HCT116 (cell line): Measurements from ENCODE around the gene ZNF555. TPM values are rescaled to one million over a fixed set of nuclear protein-coding genes. Genes with fewer than 3 reads are reported as not detected.

ENCODE experiments used
- ATAC-seq: fragments of 200-7000 bp; cut with Tn5 transposase; 2 replicates; pipeline ENCODE4 v1.9.1; 2020; ENCODE audit warnings: mild to moderate bottlenecking, moderate library complexity
- BruUV-seq: library from RNA; stranded (reverse); fragments of 400-500 nt; replicated peaks from 2 replicates; lab custom pipeline; 2021; lab: Mats Ljungman, UMichigan
- CTCF ChIA-PET: fragments of 300-600 bp; sonication (Branson Sonifier 250); formaldehyde crosslinking; loops from one replicate; lab custom pipeline; 2021; ENCODE audit warnings: antibody characterized with exemption; lab: Charles Lee
- POLR2A ChIA-PET: fragments of 300-600, 350-600 bp; sonication (Branson Sonifier 250); formaldehyde crosslinking; loops from one replicate; lab custom pipeline; 2021; ENCODE audit warnings: antibody characterized with exemption; lab: Charles Lee
- RAD21 ChIA-PET, 2 experiments: fragments of 300-600 bp; sonication (Branson Sonifier 250); formaldehyde crosslinking; loops; one replicate each; lab custom pipeline; 2023; ENCODE audit warnings: low total read pairs in 2 of 2; ENCODE audit not compliant: uncharacterized antibody in 2 of 2, unreplicated experiment in 2 of 2, low non-redundant PET in 1 of 2; lab: Charles Lee
- DNase-seq: peaks from one replicate; pipeline ENCODE4 v3.0.0-alpha.2; 2010; ENCODE audit warnings: low read depth, low spot score
- H2AFZ ChIP-seq: fragments of 200-600 bp; shearing (Covaris generic), sonication (generic); 2 replicates; pipeline ENCODE4 v1.6.1; 2017; ENCODE audit warnings: low read depth, mixed run types, mixed read lengths, antibody characterized with exemption, low read length; ENCODE audit not compliant: poor library complexity, severe bottlenecking
- H3K27ac ChIP-seq: 2 replicates; pipeline ENCODE4 v1.5.1; 2012; ENCODE audit warnings: low read depth, low read length
- H3K27me3 ChIP-seq: fragments of 200-600 bp; sonication (generic); 2 replicates; pipeline ENCODE4 v1.6.1; 2016; ENCODE audit warnings: mixed run types, low read length, mixed read lengths; ENCODE audit not compliant: insufficient read depth
- H3K36me3 ChIP-seq, 2 experiments: fragments of 200-500 bp in 1 of 2; fragments of 200-600 bp in 1 of 2; sonication (Bioruptor generic) in 1 of 2; sonication (generic) in 1 of 2; 2 replicates each; pipeline versions ENCODE4 v1.5.1 to v1.6.1; 2014 to 2016; ENCODE audit warnings: low read length in 2 of 2, inconsistent platforms in 1 of 2, mixed read lengths in 1 of 2, mixed run types in 1 of 2; ENCODE audit not compliant: insufficient read depth in 2 of 2, control insufficient read depth in 1 of 2
- H3K4me1 ChIP-seq, 2 experiments: fragments of 200-600 bp in 1 of 2; sonication (generic) in 1 of 2; 2 replicates each; pipeline versions ENCODE4 v1.5.1 to v1.6.1; 2012 to 2017; ENCODE audit warnings: low read length in 2 of 2, inconsistent platforms in 1 of 2, mild to moderate bottlenecking in 1 of 2, mixed read lengths in 1 of 2, mixed run types in 1 of 2, moderate library complexity in 1 of 2; ENCODE audit not compliant: insufficient read depth in 2 of 2, control insufficient read depth in 1 of 2
- H3K4me2 ChIP-seq: fragments of 200-600 bp; sonication (generic); 2 replicates; pipeline ENCODE4 v1.6.1; 2017; ENCODE audit warnings: mixed run types, low read length, mixed read lengths
- H3K4me3 ChIP-seq, 2 experiments: fragments of 200-600 bp in 1 of 2; sonication (generic) in 1 of 2; replicated peaks in 1 of 2; 2 replicates each; pipeline ENCODE4 v1.5.1; 2011 to 2016; ENCODE audit warnings: low read length in 2 of 2, control low read depth in 1 of 2, low read depth in 1 of 2, mild to moderate bottlenecking in 1 of 2, mixed read lengths in 1 of 2, mixed run types in 1 of 2
- H3K79me2 ChIP-seq: fragments of 200-600 bp; sonication (generic); 2 replicates; pipeline ENCODE4 v1.6.1; 2017; ENCODE audit warnings: mild to moderate bottlenecking, mixed run types, low read length, moderate library complexity, mixed read lengths; ENCODE audit not compliant: insufficient read depth
- H3K9ac ChIP-seq: fragments of 200-600 bp; sonication (generic); 2 replicates; pipeline ENCODE4 v1.6.1; 2016; ENCODE audit warnings: low read length, mixed read lengths
- H3K9me2 ChIP-seq: fragments of 200-600 bp; sonication (generic), shearing (Covaris generic); 2 replicates; pipeline ENCODE4 v1.6.1; 2017; ENCODE audit warnings: mixed run types, mild to moderate bottlenecking, moderate library complexity; ENCODE audit not compliant: insufficient read depth
- H3K9me3 ChIP-seq, 2 experiments: fragments of 200-500 bp in 1 of 2; fragments of 200-600 bp in 1 of 2; sonication (Bioruptor generic) in 1 of 2; sonication (generic) in 1 of 2; 2 replicates each; pipeline ENCODE4 v1.6.1; 2014 to 2017; ENCODE audit warnings: low read length in 2 of 2, mixed read lengths in 2 of 2, inconsistent platforms in 1 of 2, low read depth in 1 of 2, mild to moderate bottlenecking in 1 of 2, mixed run types in 1 of 2, moderate library complexity in 1 of 2; ENCODE audit not compliant: control insufficient read depth in 1 of 2, insufficient read depth in 1 of 2
- H4K20me1 ChIP-seq: fragments of 200-600 bp; sonication (generic), shearing (Covaris generic); 2 replicates; pipeline ENCODE4 v1.6.1; 2017; ENCODE audit warnings: mixed run types, mild to moderate bottlenecking, moderate library complexity; ENCODE audit not compliant: insufficient read depth
- CBX3 ChIP-seq: IDR thresholded peaks from 2 replicates; pipeline ENCODE4 v1.6.1; 2012; ENCODE audit warnings: low read depth
- CEBPB ChIP-seq: IDR thresholded peaks from 2 replicates; pipeline ENCODE4 v1.6.1; 2012; ENCODE audit warnings: low read depth
- ELF1 ChIP-seq: IDR thresholded peaks from 2 replicates; pipeline ENCODE4 v1.6.1; 2012; ENCODE audit warnings: low read depth, borderline replicate concordance
- EZH2phosphoT487 ChIP-seq: fragments of 200-600 bp; IDR thresholded peaks from 2 replicates; pipeline ENCODE4 v1.6.1; 2018; ENCODE audit warnings: antibody characterized with exemption, borderline replicate concordance
- FOSL1 ChIP-seq: IDR thresholded peaks from 2 replicates; pipeline ENCODE4 v1.6.1; 2012; ENCODE audit warnings: low read depth
- POLR2AphosphoS5 ChIP-seq: IDR thresholded peaks from 2 replicates; pipeline ENCODE4 v1.6.1; 2011; ENCODE audit warnings: mild to moderate bottlenecking, low read depth, low read length, moderate library complexity
- RAD21 ChIP-seq: IDR thresholded peaks from 2 replicates; pipeline ENCODE4 v1.6.1; 2012; ENCODE audit warnings: low read depth, mild to moderate bottlenecking
- SP1 ChIP-seq: IDR thresholded peaks from 2 replicates; pipeline ENCODE4 v1.6.1; 2012; ENCODE audit warnings: low read depth
- SRF ChIP-seq: IDR thresholded peaks from 2 replicates; pipeline ENCODE4 v1.6.1; 2012; ENCODE audit warnings: low read depth
- TCF7L2 ChIP-seq: IDR thresholded peaks from 2 replicates; pipeline ENCODE4 v1.7.0; 2011; ENCODE audit warnings: borderline replicate concordance, inconsistent platforms; ENCODE audit not compliant: insufficient read depth, insufficient read length; ENCODE audit errors: extremely low read depth
- YY1 ChIP-seq: IDR thresholded peaks from 2 replicates; pipeline ENCODE4 v1.6.1; 2011; ENCODE audit warnings: low read length, low read depth, moderate library complexity, mild to moderate bottlenecking; ENCODE audit not compliant: insufficient replicate concordance; ENCODE audit errors: extremely low read depth
- ZFX ChIP-seq: fragments of 450-650 bp; IDR thresholded peaks from 2 replicates; pipeline ENCODE4 v1.6.1; 2017
- ZNF274 ChIP-seq: fragments of 200-500 bp; sonication (Bioruptor generic); IDR thresholded peaks from 2 replicates; pipeline ENCODE4 v1.6.1; 2014; ENCODE audit warnings: mild to moderate bottlenecking, low read depth, low read length, inconsistent platforms
- intact Hi-C: fragments of 100-400 bp; cut with micrococcal nuclease; formaldehyde crosslinking; loops from 2 replicates; pipeline ENCODE4 v1.10.0; 2022
- total RNA-seq: library from RNA; stranded (reverse); gene quantifications from one replicate; pipeline ENCODE4 v1.2.1, GENCODE V29; 2021; ENCODE audit not compliant: unreplicated experiment
- TF ChIP-seq, protein P1 (sequence below), 3 experiments: fragments of 200-600 bp in 1 of 3; sonication (generic) in 1 of 3; IDR thresholded peaks in 2 of 3; conservative IDR thresholded peaks in 1 of 3; 2 replicates each; pipeline ENCODE4 v1.5.1; 2012 to 2017; ENCODE audit warnings: low read depth in 2 of 3, low read length in 2 of 3, antibody characterized with exemption in 1 of 3, borderline replicate concordance in 1 of 3, control low read depth in 1 of 3, mild to moderate bottlenecking in 1 of 3, mixed read lengths in 1 of 3, mixed run types in 1 of 3, moderate library complexity in 1 of 3; ENCODE audit not compliant: insufficient read depth in 1 of 3
- TF ChIP-seq, protein P2 (sequence below): IDR thresholded peaks from 2 replicates; pipeline ENCODE4 v1.6.1; 2012; ENCODE audit warnings: low read depth
- TF ChIP-seq, protein P3 (sequence below): IDR thresholded peaks from 2 replicates; pipeline ENCODE4 v1.6.1; 2011; ENCODE audit warnings: mild to moderate bottlenecking, low read length, moderate library complexity; ENCODE audit not compliant: insufficient replicate concordance; ENCODE audit errors: extremely low read depth

The ZNF555 gene
- total RNA-seq, 1 experiment from 2014 or later, result 4.5 TPM

DNA sequence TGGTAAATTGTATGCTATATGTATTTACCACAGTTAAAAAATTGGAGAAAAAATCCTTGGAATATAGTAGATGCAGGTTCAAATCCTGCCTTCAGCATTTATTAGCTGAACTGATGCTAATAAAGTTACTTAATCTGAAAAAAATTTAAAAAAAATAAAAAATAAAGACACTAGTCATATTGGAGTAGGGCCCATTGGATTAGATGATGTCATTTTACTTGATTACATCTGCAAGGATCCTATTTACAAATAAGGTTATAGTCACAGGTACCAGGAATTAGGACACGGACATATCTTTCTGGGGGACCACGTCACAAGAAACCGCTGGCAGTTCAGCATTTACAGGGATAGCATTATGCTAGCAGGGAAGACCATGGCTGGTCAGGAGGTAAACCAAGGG is 6.2 kb downstream of the ZNF555 start:
- ATAC-seq (no peak), DNase-seq (no peak)
- BruUV-seq, result no TSS peak
- peaks cover 7 to 14% of the 10 kb centered on the region in 2 experiments; a peak in 3 of 4 replicates for H3K36me3 ChIP-seq
- no peak for TF ChIP-seq ZFX
- no peak for TF ChIP-seq CBX3
- TF ChIP-seq SP1, result no peak
- no peak for TF ChIP-seq FOSL1
- TF ChIP-seq, protein P1, sequence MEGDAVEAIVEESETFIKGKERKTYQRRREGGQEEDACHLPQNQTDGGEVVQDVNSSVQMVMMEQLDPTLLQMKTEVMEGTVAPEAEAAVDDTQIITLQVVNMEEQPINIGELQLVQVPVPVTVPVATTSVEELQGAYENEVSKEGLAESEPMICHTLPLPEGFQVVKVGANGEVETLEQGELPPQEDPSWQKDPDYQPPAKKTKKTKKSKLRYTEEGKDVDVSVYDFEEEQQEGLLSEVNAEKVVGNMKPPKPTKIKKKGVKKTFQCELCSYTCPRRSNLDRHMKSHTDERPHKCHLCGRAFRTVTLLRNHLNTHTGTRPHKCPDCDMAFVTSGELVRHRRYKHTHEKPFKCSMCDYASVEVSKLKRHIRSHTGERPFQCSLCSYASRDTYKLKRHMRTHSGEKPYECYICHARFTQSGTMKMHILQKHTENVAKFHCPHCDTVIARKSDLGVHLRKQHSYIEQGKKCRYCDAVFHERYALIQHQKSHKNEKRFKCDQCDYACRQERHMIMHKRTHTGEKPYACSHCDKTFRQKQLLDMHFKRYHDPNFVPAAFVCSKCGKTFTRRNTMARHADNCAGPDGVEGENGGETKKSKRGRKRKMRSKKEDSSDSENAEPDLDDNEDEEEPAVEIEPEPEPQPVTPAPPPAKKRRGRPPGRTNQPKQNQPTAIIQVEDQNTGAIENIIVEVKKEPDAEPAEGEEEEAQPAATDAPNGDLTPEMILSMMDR (IDR thresholded peaks at IDR 0.05 in 2 of 3, conservative IDR thresholded peaks at IDR 0.05 in 1 of 3; ENCODE audit: borderline replicate concordance in 1 of 3, insufficient read depth in 1 of 3, low read depth in 2 of 3, low read length in 2 of 3), result no peak
- TF ChIP-seq YY1, result no peak
- TF ChIP-seq TCF7L2, result no peak
- no peak for TF ChIP-seq ZNF274
- TF ChIP-seq, protein P2, sequence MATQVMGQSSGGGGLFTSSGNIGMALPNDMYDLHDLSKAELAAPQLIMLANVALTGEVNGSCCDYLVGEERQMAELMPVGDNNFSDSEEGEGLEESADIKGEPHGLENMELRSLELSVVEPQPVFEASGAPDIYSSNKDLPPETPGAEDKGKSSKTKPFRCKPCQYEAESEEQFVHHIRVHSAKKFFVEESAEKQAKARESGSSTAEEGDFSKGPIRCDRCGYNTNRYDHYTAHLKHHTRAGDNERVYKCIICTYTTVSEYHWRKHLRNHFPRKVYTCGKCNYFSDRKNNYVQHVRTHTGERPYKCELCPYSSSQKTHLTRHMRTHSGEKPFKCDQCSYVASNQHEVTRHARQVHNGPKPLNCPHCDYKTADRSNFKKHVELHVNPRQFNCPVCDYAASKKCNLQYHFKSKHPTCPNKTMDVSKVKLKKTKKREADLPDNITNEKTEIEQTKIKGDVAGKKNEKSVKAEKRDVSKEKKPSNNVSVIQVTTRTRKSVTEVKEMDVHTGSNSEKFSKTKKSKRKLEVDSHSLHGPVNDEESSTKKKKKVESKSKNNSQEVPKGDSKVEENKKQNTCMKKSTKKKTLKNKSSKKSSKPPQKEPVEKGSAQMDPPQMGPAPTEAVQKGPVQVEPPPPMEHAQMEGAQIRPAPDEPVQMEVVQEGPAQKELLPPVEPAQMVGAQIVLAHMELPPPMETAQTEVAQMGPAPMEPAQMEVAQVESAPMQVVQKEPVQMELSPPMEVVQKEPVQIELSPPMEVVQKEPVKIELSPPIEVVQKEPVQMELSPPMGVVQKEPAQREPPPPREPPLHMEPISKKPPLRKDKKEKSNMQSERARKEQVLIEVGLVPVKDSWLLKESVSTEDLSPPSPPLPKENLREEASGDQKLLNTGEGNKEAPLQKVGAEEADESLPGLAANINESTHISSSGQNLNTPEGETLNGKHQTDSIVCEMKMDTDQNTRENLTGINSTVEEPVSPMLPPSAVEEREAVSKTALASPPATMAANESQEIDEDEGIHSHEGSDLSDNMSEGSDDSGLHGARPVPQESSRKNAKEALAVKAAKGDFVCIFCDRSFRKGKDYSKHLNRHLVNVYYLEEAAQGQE, result no peak
- TF ChIP-seq CEBPB, result no peak
- TF ChIP-seq, protein P3, sequence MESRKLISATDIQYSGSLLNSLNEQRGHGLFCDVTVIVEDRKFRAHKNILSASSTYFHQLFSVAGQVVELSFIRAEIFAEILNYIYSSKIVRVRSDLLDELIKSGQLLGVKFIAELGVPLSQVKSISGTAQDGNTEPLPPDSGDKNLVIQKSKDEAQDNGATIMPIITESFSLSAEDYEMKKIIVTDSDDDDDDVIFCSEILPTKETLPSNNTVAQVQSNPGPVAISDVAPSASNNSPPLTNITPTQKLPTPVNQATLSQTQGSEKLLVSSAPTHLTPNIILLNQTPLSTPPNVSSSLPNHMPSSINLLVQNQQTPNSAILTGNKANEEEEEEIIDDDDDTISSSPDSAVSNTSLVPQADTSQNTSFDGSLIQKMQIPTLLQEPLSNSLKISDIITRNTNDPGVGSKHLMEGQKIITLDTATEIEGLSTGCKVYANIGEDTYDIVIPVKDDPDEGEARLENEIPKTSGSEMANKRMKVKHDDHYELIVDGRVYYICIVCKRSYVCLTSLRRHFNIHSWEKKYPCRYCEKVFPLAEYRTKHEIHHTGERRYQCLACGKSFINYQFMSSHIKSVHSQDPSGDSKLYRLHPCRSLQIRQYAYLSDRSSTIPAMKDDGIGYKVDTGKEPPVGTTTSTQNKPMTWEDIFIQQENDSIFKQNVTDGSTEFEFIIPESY, result no peak
- no peak for TF ChIP-seq POLR2AphosphoS5
- TF ChIP-seq RAD21, result no peak
- TF ChIP-seq ELF1, result no peak
- no peak for TF ChIP-seq EZH2phosphoT487
- TF ChIP-seq SRF, result no peak
- H3K27ac ChIP-seq, result no peak overlapping the region
- no peak overlapping the region for H3K4me3 ChIP-seq
- no peaks in the 10 kb centered on the region for H3K9me2 ChIP-seq
- H3K4me1 ChIP-seq, result peaks cover 0 to under 1% of the 10 kb centered on the region in 2 experiments; a peak in 1 of 4 replicates
- no peaks in the 10 kb centered on the region for H3K27me3 ChIP-seq
- no peak overlapping the region for H3K9ac ChIP-seq
- POLR2A ChIA-PET, result no interaction called here
- CTCF ChIA-PET, result no interaction called here
- peaks cover 4 to 19% of the 10 kb centered on the region in 2 experiments; a peak in 2 of 4 replicates for H3K9me3 ChIP-seq
- intact Hi-C loops, result loop anchor here (10.0 kb wide), 1 partner anchor 87 kb away; no protein-coding TSS in a partner anchor
- no peaks in the 10 kb centered on the region for H3K79me2 ChIP-seq
- no peaks in the 10 kb centered on the region for H4K20me1 ChIP-seq
- H3K4me2 ChIP-seq, result no peak overlapping the region
- RAD21 ChIA-PET, result no interaction called here
- no peak overlapping the region for H2AFZ ChIP-seq
